GM19240 (cell line): ENCODE measurements around the gene SH3RF3.

ENCODE experiments used
- DNase-seq: peaks from one replicate; pipeline ENCODE4 v3.0.0; 2011; ENCODE audit warnings: low spot score; ENCODE audit not compliant: insufficient read length

Gene SH3RF3

GRCh38 chr2:109259671-109260070, 130.7 kb downstream of the SH3RF3 start:
- no peak for DNase-seq

- DNase-seq = no peak
Observed at GRCh38 chr2:109260116-109260855, 131.3 kb downstream of the SH3RF3 start.

GRCh38 chr2:109260886-109261700, 132.1 kb downstream of the SH3RF3 start:
- DNase-seq = no peak

- no peak for DNase-seq
Observed at GRCh38 chr2:109261906-109262631, 133.1 kb downstream of the SH3RF3 start.

GRCh38 chr2:109264595-109265328, 135.8 kb downstream of the SH3RF3 start:
- no peak for DNase-seq

- DNase-seq = no peak
Observed at GRCh38 chr2:109265369-109265768, 136.4 kb downstream of the SH3RF3 start.

GRCh38 chr2:109265953-109266352, 136.9 kb downstream of the SH3RF3 start:
- DNase-seq = no peak

GRCh38 chr2:109266496-109266895, 137.5 kb downstream of the SH3RF3 start:
- DNase-seq = no peak

GRCh38 chr2:109266998-109267854, 138.2 kb downstream of the SH3RF3 start:
- DNase-seq = no peak

- no peak for DNase-seq
Observed at GRCh38 chr2:109268916-109269315, 139.9 kb downstream of the SH3RF3 start.

- no peak for DNase-seq
Observed at GRCh38 chr2:109269706-109270504, 140.9 kb downstream of the SH3RF3 start.

- no peak for DNase-seq
Observed at GRCh38 chr2:109270505-109271312, 141.7 kb downstream of the SH3RF3 start.

- DNase-seq = no peak
Observed at GRCh38 chr2:109271920-109272319, 142.9 kb downstream of the SH3RF3 start.

- no peak for DNase-seq
Observed at GRCh38 chr2:109272461-109272860, 143.5 kb downstream of the SH3RF3 start.

GRCh38 chr2:109275120-109276012, 146.4 kb downstream of the SH3RF3 start:
- DNase-seq = no peak

- DNase-seq = no peak
Observed at GRCh38 chr2:109277406-109277805, 148.4 kb downstream of the SH3RF3 start.

- DNase-seq = no peak
Observed at GRCh38 chr2:109279243-109279860, 150.3 kb downstream of the SH3RF3 start.
